ENCODE results near the gene TNFRSF19.
"Not testable (repeated sequence)": the region's sequence is repeated elsewhere in the genome, so short reads cannot be mapped to it uniquely, and the experiment has no call there.

TNFRSF19 gene, protein sequence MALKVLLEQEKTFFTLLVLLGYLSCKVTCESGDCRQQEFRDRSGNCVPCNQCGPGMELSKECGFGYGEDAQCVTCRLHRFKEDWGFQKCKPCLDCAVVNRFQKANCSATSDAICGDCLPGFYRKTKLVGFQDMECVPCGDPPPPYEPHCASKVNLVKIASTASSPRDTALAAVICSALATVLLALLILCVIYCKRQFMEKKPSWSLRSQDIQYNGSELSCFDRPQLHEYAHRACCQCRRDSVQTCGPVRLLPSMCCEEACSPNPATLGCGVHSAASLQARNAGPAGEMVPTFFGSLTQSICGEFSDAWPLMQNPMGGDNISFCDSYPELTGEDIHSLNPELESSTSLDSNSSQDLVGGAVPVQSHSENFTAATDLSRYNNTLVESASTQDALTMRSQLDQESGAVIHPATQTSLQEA

DNA sequence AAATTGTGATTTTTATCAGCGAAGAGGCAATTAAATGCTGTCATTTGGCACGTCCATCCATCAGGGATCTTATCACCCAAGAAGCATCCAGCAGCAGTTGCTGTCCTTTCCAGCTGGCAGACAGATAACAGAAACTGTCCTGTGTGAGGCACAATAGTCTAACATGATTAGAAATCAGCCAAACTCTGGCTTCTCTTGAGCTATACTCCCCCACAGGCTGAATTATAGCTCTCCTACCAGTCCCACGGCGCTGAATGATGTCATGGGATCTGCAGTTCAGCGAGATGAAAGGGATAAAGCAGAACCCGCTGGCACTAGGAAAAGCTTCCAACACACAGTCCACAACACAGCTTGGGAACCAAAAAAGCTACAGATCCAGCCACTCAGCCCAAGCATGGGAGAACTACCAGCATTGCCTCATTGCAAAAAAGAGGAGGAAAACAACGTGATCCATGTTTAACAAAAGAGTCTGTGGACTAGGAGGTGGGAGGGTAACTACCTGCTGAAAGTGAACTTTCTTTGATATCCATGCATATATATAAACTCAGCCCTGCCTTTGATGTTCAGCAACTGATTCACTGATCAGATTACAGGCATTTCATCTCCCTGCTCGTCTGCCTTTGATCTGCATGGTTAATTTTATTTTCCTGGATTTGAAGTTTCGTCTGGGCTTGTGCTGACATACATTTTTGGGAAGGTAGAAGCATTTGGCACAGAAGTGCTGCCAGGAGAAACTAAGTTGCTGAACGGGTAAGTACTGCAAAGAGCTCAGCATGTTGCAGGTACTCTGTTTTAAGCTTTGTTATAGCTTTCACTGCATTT lies at the start of gene TNFRSF19:
TSS of gene TNFRSF19 (plus strand) at position 314 of the 822 bp plus-strand sequence. CDS start 19,772 bp downstream, outside the sequence.
- no peak for DNase-seq (ENCODE audit: low read depth)

DNA sequence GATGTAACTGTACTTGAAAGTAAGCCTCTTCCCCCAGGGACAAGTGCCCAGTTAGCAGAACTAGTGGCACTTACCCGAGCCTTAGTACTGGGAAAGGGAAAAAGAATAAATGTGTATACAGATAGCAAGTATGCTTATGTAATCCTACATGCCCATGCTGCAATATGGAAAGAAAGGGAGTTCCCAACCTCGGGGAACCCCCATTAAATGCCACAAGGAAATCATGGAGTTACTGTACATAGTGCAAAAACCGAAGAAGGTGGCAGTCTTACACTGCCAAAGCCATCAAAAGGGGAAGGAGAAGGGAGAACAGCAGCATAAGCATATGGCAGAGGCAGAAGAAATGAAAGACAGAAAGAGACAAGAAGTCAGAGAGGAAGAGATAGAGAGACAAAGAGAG lies 40.3 kb upstream of the TNFRSF19 start:
- not testable (repeated sequence) for DNase-seq (ENCODE audit: low read depth)

DNA sequence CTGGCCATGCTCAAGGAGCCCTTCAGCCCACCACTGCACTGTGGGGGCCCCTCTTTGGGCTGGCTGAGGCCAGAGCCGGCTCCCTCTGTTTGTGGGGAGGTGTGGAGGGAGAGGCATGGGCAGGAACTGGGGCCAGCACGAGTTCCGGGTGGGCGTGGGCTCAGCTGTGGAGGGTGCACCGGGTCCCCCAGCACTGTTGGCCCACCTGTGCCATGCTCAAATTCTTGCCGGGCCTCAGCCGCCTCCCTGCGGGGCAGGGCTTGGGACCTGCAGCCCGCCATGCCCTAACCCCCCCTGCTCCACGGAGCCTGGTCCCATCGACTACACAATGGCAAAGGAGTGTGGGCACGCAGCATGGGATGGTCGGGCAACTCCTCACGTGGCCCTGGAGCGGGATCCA lies 38.8 kb upstream of the TNFRSF19 start:
- DNase-seq (ENCODE audit: low read depth), result no peak

DNA sequence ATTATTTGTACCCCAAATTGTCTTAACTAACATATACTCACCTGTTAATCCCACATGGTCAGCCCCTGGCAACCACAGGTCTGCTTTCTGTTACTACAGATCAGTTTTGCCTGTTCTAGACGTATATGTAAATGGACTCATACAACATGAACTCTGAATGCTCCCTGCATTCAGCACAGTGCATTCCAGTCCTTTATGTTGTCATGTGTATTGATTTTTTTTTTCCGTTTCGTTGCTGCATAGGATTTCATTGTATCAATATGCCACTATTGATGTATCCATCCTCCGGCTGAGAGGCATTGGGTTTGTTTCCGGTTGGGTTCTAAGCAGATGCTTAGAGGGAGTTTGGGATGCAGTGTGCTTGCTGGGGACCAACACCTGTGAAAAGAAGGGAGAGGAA lies 36.1 kb upstream of the TNFRSF19 start:
- DNase-seq (ENCODE audit: low read depth), result no peak

DNA sequence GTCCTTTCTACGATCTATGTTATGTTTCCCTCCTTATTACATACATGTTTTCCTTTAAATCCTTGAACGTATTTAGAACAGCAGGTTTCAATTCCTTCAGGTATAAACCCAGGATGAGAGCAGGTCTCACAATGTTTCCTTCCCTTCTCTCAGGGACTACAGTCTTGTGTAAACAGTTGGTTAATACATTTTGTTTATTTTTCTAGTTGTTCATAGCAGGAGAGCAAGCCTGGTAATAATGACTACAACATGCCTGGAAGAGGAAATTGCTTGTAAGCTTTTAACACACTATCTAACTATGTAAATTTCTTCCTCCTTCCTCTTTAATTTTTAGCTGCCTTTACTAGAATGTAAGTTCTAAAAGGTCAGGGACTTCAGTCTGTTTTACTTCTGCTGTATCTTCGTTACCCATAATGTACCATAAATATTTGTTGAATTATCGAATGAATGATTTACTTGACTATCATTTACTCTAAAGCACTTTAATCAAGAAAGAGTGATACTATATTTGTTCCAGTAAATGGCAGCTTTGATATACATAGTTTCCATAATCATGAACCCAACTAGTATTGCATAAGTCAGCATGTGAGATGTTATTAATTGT lies 28.9 kb upstream of the TNFRSF19 start:
- no peak for DNase-seq (ENCODE audit: low read depth)

DNA sequence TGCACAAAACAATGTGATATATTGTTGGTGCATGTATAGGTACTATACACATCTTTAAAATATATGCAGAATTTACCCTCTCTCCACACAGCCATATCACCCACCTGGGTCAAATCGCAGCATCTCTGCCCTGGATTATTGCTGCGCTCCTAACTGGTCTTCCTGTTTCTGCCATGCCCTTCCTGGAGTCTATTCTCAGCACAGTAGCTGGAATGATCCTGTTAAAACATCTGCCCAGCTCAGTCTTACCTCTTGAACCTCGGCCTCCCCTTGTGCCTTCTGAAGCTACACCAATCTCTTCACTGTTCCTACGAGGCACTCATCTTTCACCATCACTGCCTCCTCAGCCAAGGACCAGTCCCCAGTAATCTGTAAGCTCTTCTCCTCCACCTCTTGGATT lies 25.5 kb upstream of the TNFRSF19 start:
- DNase-seq (ENCODE audit: low read depth), result no peak

DNA sequence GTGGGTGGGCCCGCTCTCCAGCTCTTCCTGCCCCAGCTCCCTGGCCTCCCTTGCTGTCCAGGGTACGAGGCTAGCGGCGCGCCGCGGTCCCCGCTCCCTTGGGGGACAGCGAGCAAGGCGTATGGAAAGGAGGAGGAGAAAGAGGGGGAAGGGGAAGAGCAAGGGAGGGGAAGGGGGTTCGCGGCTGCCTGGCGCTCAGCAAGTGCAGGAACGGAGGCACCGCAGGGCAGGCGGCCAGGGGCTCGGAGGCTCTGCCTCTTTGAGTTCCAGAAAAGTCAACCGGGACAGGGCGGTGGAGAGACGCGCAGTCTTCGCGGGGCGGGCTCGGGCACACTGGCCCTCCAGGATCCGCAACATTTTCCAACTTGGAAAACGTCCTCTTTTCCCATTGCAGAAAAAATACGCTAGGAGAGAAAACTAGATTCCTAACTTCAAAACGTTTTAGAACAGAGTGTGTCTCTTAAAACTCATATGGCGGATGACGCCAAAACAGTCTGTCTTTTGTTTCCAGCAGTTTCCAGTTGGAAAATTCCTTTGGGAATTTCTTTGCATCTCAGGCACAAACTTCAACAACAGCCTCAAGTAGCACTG lies 23.1 kb upstream of the TNFRSF19 start:
- DNase-seq (ENCODE audit: low read depth), result peak; percentile 5

DNA sequence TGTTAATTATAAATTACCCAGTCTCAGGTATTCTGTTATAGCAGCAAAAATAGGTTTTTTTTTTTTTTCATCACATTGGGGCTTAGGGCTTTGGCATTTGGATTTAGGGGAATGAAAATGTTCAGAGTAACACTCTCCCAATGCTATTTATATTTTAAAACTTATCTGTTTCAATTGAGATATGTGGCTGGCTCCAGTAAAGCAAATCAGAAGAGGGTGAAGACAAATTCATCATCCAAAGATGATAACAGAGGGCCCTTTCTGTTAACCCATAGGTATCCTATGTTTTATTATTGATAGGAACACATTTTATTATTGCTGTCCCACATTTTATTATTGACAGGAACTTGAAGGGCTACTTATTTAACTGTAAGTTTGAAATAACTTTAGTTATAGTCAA lies 20.5 kb upstream of the TNFRSF19 start:
- no peak for DNase-seq (ENCODE audit: low read depth)

DNA sequence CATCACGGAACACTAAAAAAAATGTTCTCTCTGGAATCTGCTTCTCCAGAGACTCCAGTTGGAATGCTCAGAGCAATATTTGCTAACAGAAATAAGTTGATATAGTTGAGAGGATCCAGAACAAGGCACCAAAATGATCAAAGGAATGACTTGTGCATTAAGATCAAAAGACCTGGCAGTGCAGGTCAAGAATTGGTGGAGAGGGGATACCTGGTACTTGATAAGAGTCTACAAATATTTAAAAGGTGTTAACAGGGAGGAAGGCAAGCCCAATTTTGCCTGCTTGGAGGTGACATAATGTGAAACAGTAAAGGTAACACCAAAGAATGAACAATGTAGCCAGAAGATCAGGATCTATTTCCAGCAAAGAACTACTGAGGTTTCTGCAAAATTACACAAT lies 20.0 kb upstream of the TNFRSF19 start:
- DNase-seq (ENCODE audit: low read depth), result no peak

DNA sequence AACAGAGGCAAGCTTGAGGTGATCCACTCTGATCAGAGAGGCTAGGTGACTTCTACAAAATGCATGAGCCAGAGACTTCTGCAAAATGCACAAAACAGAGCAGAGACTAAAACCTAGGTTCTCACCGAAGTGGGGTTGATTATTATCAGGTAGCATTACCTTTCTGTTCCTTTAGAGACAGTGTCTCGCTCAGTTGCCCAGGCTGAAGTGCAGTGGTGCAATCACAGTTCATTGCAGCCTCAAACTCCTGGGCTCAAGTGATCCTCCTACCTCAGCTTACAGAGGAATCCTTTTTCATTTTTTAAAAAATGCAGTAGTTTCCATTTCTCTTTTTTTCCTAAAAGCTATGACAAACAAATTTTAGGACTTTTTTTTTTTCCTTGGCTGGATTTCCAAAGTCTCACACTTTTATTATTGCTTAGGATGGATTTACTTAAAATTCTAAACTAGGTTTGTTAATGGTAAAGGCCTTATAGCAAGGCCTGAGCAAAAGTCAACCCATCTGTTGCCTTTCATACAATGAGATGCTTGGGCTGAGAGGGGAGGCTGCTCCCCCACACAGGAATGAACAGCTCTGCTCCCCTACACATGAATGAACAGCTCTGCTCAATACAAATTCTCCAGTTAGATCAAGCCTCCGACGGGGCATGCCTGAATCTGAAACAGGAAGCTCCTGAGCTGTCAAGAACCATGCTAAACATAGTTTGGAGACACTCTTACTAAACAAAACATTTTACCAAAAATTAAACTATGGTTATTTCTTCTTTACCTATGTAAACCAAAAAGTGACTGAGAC lies 18.8 kb upstream of the TNFRSF19 start:
- no peak for DNase-seq (ENCODE audit: low read depth)

DNA sequence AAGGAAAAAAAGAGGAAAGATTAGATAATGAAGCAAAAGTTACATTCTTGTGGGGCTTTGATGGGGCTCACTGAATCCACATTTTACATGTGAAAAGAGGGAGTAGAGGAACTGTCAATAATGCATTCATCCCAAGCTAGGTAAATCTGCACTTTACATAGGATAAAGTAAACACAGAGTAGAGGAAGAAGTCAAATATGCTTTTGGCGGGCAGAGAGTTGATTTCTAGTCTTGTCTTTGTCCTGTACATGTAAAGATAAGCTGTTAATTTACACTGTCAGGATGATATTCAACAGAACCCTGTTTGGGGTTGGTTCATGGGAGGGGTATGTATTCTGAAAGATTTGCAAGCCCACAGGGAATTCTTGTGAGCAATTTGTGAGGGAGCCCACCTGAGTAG lies 18.0 kb upstream of the TNFRSF19 start:
- no peak for DNase-seq (ENCODE audit: low read depth)

DNA sequence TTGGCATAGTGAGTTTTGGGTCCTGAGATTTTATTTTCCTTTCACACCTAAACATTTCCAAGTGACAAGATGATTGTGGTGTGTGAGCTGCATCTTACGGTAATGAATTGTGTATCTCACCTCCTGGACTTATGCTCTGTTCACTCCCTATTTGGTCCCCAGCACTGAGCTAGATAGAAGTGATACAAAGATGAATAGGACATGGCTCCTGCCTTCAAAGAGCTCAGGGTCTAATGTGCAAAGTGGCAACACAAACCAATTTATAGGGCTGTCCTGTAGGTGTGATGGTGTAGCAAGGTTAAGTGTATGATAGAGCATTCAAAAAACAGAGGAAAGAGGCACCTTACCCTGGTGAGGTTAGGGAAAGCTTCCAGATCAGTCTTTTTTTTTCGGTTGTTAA lies 17.6 kb upstream of the TNFRSF19 start:
- DNase-seq (ENCODE audit: low read depth), result no peak

DNA sequence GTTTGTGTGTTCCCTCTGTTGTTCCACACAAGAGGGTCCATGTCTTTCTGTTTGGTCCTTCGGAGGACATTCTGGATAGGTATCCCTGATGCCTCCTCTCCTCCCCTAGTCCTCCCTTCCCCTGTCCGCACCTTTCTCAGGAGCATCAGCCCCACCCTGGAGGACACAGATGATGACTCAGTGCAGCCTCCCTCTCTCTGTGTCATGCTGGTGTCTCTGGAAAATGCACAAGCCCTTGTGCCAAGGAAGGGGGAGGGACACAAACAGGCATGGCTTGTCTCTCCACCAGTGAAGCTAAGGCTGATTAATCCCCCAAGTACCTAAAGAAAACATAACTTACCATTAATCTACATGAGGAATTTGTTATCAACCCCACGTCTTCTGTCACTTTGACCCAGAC lies 16.2 kb upstream of the TNFRSF19 start:
- no peak for DNase-seq (ENCODE audit: low read depth)

DNA sequence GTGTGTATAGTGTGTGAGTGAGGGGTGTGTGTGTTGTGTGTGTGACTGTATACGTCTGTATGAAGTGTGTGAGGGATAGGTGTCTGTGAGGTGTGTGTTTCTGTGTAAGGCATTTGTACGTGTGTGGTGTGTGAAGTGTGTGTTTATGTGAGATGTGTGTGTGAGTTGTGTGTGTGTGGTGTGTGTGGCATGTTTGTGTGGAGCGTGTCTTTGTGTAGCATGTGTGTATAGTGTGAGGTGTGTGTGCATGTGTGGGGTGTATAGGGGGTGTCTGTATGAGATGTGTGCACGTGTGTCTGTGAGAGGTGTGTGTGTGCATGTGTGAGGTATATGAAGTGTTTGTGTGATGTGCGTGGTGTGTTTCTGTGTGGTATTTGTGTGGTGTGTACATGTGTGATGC lies 13.2 kb upstream of the TNFRSF19 start:
- DNase-seq (ENCODE audit: low read depth), result no peak

DNA sequence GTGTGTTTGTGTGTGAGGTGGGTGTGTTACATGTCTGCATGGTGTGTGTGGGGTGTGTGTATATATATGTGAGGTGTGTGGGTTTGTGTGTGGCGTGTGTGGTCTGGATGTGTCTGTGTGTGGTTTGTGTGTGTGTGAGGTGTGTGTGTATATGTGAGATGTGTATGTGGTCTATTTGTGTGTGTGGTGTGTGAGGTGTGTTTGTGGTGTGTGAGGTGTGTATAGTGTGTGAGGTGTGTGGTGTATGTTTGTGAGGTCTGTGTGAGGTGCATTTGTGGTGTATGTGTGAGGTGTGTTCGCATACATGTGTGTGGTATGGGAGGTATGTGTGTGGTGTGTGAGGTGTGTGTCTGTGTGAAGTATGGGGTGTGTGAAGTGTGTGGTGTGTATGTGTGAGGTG lies 12.5 kb upstream of the TNFRSF19 start:
- no peak for DNase-seq (ENCODE audit: low read depth)

DNA sequence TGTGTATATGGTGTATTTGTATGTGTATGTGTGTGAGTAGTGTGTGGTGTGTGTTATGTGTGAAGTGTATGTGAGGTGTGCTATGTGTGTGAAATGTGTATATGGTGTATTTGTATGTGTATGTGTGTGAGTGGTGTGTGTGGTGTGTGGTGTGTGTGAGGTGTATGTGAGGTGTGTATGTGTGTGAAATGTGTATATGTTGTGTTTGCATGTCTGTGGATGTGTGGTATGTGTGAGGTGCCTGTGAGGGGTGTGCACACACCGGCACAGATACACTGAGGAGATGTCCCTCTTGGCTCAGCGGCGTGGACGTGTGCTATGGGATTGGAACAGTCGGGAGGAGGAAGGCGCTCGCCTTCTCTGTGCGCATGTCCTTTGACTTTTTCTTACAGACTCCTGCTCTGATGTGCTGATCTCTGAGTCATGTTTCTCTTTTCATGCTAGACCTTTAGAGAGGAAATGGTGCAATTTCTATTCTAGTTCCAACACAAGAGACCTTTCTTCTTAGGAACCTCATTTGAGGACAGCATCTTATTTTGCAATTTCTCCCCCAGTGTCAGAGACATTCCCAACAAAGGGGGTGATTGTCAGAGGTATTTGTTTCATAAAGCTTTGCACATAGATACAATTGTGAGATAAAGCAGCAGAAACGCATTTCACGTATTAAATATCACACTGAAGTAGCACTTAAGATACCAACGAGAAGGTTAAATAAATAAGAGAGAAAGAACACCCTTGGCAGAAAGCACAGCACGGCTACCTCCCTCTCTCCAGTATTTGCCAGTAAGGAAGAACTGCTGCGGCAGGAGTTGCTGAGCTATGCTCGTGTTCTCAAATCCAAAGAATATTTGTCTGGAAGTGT lies 11.3 kb upstream of the TNFRSF19 start:
- DNase-seq (ENCODE audit: low read depth), result peak; percentile 79

DNA sequence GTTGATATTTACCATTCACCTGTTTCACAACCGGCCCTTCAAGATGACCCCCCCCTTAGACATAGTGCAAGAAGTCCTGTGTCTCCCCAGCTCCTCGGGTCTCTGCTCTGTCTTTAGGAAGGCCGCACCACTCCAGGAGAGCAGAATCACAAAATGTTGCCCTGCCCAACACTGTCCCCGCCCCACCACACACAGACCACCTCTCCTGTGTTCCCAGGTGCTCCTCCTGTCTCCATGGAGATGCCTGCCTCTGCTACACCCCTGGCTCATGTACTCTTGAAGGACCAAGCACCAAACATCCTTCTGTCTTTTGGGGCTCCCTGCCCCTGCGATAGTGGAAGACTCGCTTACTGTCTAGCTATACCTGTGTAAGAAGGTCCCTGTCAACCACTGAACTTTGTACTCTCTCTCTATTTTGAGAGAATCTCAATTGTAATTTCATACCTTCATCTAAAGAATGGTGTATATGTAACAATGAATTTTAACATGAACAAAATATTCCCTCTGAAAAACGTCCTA lies 9.6 kb upstream of the TNFRSF19 start:
- DNase-seq (ENCODE audit: low read depth), result no peak

DNA sequence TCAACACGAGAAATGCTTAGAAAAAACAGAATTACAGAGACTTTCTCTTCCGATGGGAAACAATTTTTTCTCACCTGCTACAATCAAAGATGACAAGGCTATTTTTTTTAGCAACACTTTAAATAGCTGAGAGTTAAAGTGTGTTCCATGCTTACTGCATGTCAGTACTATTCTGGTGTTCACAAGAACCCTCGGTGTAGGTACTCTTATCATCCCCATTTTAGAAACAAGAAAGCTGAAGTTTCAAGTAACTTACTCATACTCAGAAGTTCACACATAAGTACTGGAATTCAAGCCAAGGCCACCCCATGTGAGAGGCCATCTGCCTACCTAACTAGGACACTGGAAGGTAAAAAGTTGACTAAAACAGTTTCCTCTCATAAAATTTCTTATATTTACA lies 9.0 kb upstream of the TNFRSF19 start:
- no peak for DNase-seq (ENCODE audit: low read depth)

DNA sequence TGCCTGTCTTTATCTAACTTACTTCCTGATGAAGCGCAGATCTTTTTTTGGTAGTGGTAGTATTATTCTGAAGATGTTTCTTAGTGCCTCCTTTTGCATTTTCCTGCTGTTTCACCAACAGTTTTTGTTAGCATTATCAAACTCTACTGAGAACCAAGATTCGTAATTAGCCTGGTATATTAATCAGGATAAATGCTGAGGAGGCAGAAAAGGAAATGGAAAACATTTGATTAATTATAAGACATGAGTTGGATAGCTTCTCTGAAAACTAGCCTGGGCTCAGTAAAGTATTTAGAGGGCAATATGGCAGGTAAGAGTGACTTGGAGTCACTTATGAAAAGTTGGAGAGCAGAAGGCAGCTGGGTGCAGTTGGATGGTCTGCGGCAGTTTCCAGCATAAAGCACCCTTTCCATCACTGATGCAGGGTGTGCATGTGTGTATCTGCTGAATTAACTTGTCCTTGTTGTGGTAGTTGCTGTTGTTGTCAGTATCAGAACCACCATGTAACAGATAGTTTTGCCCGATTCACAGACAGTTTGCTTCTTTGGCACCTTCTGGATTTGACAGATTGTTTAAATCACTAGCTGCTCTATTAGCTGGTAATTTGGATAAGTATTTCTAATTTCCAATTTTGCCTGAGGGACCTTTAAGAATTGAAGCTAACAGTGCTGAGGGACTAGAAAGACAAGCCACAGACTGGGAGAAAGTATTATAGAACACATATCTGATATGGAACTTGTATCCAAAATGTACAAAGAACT lies 6.9 kb upstream of the TNFRSF19 start:
- DNase-seq (ENCODE audit: low read depth), result no peak

Data from fibroblast of the conjunctiva (primary cell).